Activated naive CD8-positive, alpha-beta T cell (primary cell): Measurements from ENCODE around the gene SURF2.
"Not testable (repeated sequence)": the region's sequence is repeated elsewhere in the genome, so short reads cannot be mapped to it uniquely, and the experiment has no call there.

Experiments
- H3K27ac Mint-ChIP-seq: one replicate; pipeline ENCODE4 v1.8.0; 2021; ENCODE audit warnings: mixed read lengths
- H3K27me3 Mint-ChIP-seq: one replicate; pipeline ENCODE4 v1.8.0; 2021; ENCODE audit warnings: mixed read lengths
- H3K36me3 Mint-ChIP-seq: one replicate; pipeline ENCODE4 v1.8.0; 2021; ENCODE audit warnings: mixed read lengths
- H3K4me1 Mint-ChIP-seq: one replicate; pipeline ENCODE4 v1.8.0; 2021; ENCODE audit warnings: low read depth, mixed read lengths
- H3K4me3 Mint-ChIP-seq: one replicate; pipeline ENCODE4 v1.8.0; 2021; ENCODE audit warnings: mild to moderate bottlenecking, mixed read lengths
- H3K9me3 Mint-ChIP-seq: one replicate; pipeline ENCODE4 v1.8.0; 2021; ENCODE audit warnings: low read depth, mixed read lengths

Gene SURF2

GRCh38 chr9:133331641-133332380, 24.5 kb upstream of the SURF2 start:
- H3K9me3 Mint-ChIP-seq = no peaks in the 10 kb centered on the region
- H3K36me3 Mint-ChIP-seq = no peaks in the 10 kb centered on the region
- no peak overlapping the region for H3K27ac Mint-ChIP-seq
- no peaks in the 10 kb centered on the region for H3K27me3 Mint-ChIP-seq
- peaks cover 24% of the 10 kb centered on the region for H3K4me1 Mint-ChIP-seq
- no peak overlapping the region for H3K4me3 Mint-ChIP-seq

GRCh38 chr9:133332381-133332730, 24.0 kb upstream of the SURF2 start:
- Mint-ChIP-seq H3K4me3 (no peak overlapping the region), H3K36me3 (no peaks in the 10 kb centered on the region), H3K27ac (no peak overlapping the region), H3K9me3 (no peaks in the 10 kb centered on the region), H3K4me1 (peaks cover 24% of the 10 kb centered on the region), H3K27me3 (no peaks in the 10 kb centered on the region)

- no peaks in the 10 kb centered on the region for H3K9me3 Mint-ChIP-seq
- no peak overlapping the region for H3K27ac Mint-ChIP-seq
- peaks cover 26% of the 10 kb centered on the region for H3K4me1 Mint-ChIP-seq
- H3K36me3 Mint-ChIP-seq = no peaks in the 10 kb centered on the region
- H3K27me3 Mint-ChIP-seq = no peaks in the 10 kb centered on the region
- H3K4me3 Mint-ChIP-seq = peak overlapping the region; percentile 53
Measured at GRCh38 chr9:133333011-133333410, 23.3 kb upstream of the SURF2 start.

GRCh38 chr9:133333566-133333965, 22.8 kb upstream of the SURF2 start:
- H3K36me3 Mint-ChIP-seq = no peaks in the 10 kb centered on the region
- H3K4me3 Mint-ChIP-seq = peak overlapping the region; percentile 95
- peaks cover 26% of the 10 kb centered on the region for H3K4me1 Mint-ChIP-seq
- H3K27ac Mint-ChIP-seq = peak overlapping the region; percentile 54
- no peaks in the 10 kb centered on the region for H3K27me3 Mint-ChIP-seq
- no peaks in the 10 kb centered on the region for H3K9me3 Mint-ChIP-seq

GRCh38 chr9:133334161-133334560, 22.2 kb upstream of the SURF2 start:
- peak overlapping the region; percentile 95 for H3K4me3 Mint-ChIP-seq
- H3K27me3 Mint-ChIP-seq = no peaks in the 10 kb centered on the region
- H3K9me3 Mint-ChIP-seq = no peaks in the 10 kb centered on the region
- H3K36me3 Mint-ChIP-seq = peaks cover 2% of the 10 kb centered on the region
- H3K4me1 Mint-ChIP-seq = peaks cover 22% of the 10 kb centered on the region
- H3K27ac Mint-ChIP-seq = peak overlapping the region; percentile 54

GRCh38 chr9:133334888-133335287, 21.5 kb upstream of the SURF2 start:
- H3K27me3 Mint-ChIP-seq, H3K36me3 Mint-ChIP-seq, H3K9me3 Mint-ChIP-seq: not testable (repeated sequence)
- H3K27ac Mint-ChIP-seq = peak overlapping the region; percentile 50
- H3K4me1 Mint-ChIP-seq = peaks cover 27% of the 10 kb centered on the region
- H3K4me3 Mint-ChIP-seq = peak overlapping the region; percentile 95

GRCh38 chr9:133335924-133336811, 20.2 kb upstream of the SURF2 start, which contains the start of gene SURF6:
Gene SURF6 (minus strand): TSS chr9:133336188. CDS start chr9:133336132, 56 bp downstream.
- Mint-ChIP-seq H3K9me3 (no peaks in the 10 kb centered on the region), H3K4me3 (peak within 1 kb of the TSS; percentile 95), H3K4me1 (peaks cover 37% of the 10 kb centered on the region), H3K36me3 (peaks cover 7% of the 10 kb centered on the region), H3K27me3 (no peaks in the 10 kb centered on the region), H3K27ac (peak within 1 kb of the TSS; percentile 93)

- Mint-ChIP-seq H3K27ac (peak overlapping the region; percentile 83), H3K27me3 (no peaks in the 10 kb centered on the region), H3K4me3 (no peak overlapping the region), H3K9me3 (no peaks in the 10 kb centered on the region), H3K36me3 (peaks cover 7% of the 10 kb centered on the region), H3K4me1 (peaks cover 31% of the 10 kb centered on the region)
Measured at GRCh38 chr9:133339641-133340040, 16.7 kb upstream of the SURF2 start.

- H3K4me1 Mint-ChIP-seq = peaks cover 29% of the 10 kb centered on the region
- peak overlapping the region; percentile 83 for H3K27ac Mint-ChIP-seq
- H3K4me3 Mint-ChIP-seq = no peak overlapping the region
- H3K36me3 Mint-ChIP-seq = peaks cover 7% of the 10 kb centered on the region
- H3K27me3 Mint-ChIP-seq = no peaks in the 10 kb centered on the region
- H3K9me3 Mint-ChIP-seq = no peaks in the 10 kb centered on the region
Measured at GRCh38 chr9:133340256-133340655, 16.1 kb upstream of the SURF2 start.

GRCh38 chr9:133340916-133341315, 15.4 kb upstream of the SURF2 start:
- Mint-ChIP-seq H3K9me3 (no peaks in the 10 kb centered on the region), H3K4me3 (peak overlapping the region; percentile 27), H3K27ac (peak overlapping the region; percentile 83), H3K36me3 (peaks cover 7% of the 10 kb centered on the region), H3K4me1 (peaks cover 27% of the 10 kb centered on the region), H3K27me3 (no peaks in the 10 kb centered on the region)

GRCh38 chr9:133341369-133342068, 14.8 kb upstream of the SURF2 start:
- Mint-ChIP-seq H3K9me3 (no peaks in the 10 kb centered on the region), H3K4me1 (peaks cover 32% of the 10 kb centered on the region), H3K27me3 (no peaks in the 10 kb centered on the region), H3K27ac (no peak overlapping the region), H3K4me3 (no peak overlapping the region), H3K36me3 (peaks cover 7% of the 10 kb centered on the region)

GRCh38 chr9:133342069-133342406, 14.3 kb upstream of the SURF2 start:
- Mint-ChIP-seq H3K9me3 (no peaks in the 10 kb centered on the region), H3K27me3 (no peaks in the 10 kb centered on the region), H3K36me3 (peaks cover 7% of the 10 kb centered on the region), H3K27ac (no peak overlapping the region), H3K4me1 (peaks cover 37% of the 10 kb centered on the region), H3K4me3 (no peak overlapping the region)

GRCh38 chr9:133342570-133342969, 13.8 kb upstream of the SURF2 start:
- H3K4me3 Mint-ChIP-seq = no peak overlapping the region
- H3K27me3 Mint-ChIP-seq = no peaks in the 10 kb centered on the region
- no peak overlapping the region for H3K27ac Mint-ChIP-seq
- peaks cover 39% of the 10 kb centered on the region for H3K4me1 Mint-ChIP-seq
- H3K9me3 Mint-ChIP-seq = no peaks in the 10 kb centered on the region
- peaks cover 7% of the 10 kb centered on the region for H3K36me3 Mint-ChIP-seq

GRCh38 chr9:133344071-133344470, 12.3 kb upstream of the SURF2 start:
- Mint-ChIP-seq H3K4me3 (no peak overlapping the region), H3K36me3 (peaks cover 10% of the 10 kb centered on the region), H3K27ac (no peak overlapping the region), H3K9me3 (no peaks in the 10 kb centered on the region), H3K27me3 (no peaks in the 10 kb centered on the region), H3K4me1 (peaks cover 37% of the 10 kb centered on the region)

- H3K36me3 Mint-ChIP-seq = peaks cover 7% of the 10 kb centered on the region
- H3K9me3 Mint-ChIP-seq = no peaks in the 10 kb centered on the region
- peaks cover 34% of the 10 kb centered on the region for H3K4me1 Mint-ChIP-seq
- no peaks in the 10 kb centered on the region for H3K27me3 Mint-ChIP-seq
- H3K27ac Mint-ChIP-seq = no peak overlapping the region
- H3K4me3 Mint-ChIP-seq = no peak overlapping the region
Measured at GRCh38 chr9:133344979-133345378, 11.4 kb upstream of the SURF2 start.
